ENCODE data around the gene SP6.

GRCh38 chr17:47870056-47870455 is 19.1 kb upstream of the SP6 start:
- TF ChIP-seq, protein P1, sequence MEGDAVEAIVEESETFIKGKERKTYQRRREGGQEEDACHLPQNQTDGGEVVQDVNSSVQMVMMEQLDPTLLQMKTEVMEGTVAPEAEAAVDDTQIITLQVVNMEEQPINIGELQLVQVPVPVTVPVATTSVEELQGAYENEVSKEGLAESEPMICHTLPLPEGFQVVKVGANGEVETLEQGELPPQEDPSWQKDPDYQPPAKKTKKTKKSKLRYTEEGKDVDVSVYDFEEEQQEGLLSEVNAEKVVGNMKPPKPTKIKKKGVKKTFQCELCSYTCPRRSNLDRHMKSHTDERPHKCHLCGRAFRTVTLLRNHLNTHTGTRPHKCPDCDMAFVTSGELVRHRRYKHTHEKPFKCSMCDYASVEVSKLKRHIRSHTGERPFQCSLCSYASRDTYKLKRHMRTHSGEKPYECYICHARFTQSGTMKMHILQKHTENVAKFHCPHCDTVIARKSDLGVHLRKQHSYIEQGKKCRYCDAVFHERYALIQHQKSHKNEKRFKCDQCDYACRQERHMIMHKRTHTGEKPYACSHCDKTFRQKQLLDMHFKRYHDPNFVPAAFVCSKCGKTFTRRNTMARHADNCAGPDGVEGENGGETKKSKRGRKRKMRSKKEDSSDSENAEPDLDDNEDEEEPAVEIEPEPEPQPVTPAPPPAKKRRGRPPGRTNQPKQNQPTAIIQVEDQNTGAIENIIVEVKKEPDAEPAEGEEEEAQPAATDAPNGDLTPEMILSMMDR (IDR thresholded peaks at IDR 0.05) = no peak
- TF ChIP-seq EP300 (IDR thresholded peaks at IDR 0.05) (no peak), POLR2A (IDR thresholded peaks at IDR 0.05) (no peak)

Data from gastroesophageal sphincter (tissue), 3 donors.